Motor neuron (in vitro differentiated cells): Measurements from ENCODE around the gene DHRS12. TPM values are rescaled to one million over a fixed set of nuclear protein-coding genes. Genes with fewer than 3 reads are reported as not detected.
A peak's percentile ranks its signal among the peaks of the same experiment; 100 is the strongest.

Experiments used
- ATAC-seq, 8 experiments: fragments of 200-7000 bp; cut with Tn5 transposase; replicated peaks in 6 of 8; 2 replicates each; pipeline ENCODE4 v1.8.0; 2021; ENCODE audit warnings: mild to moderate bottlenecking in 8 of 8, moderate library complexity in 8 of 8
- H3K27ac ChIP-seq, 2 donors: fragments of 250-450 bp; sonication (Bioruptor Pico); 2 replicates each; pipeline ENCODE4 v1.9.0; 2021; ENCODE audit warnings: antibody characterized with exemption in 2 of 2, mild to moderate bottlenecking in 2 of 2, moderate library complexity in 1 of 2
- H3K4me1 ChIP-seq, 2 donors: fragments of 250-450 bp; sonication (Bioruptor Pico); replicated peaks in 1 of 2; 2 replicates each; pipeline ENCODE4 v1.6.1; 2021; ENCODE audit warnings: antibody characterized with exemption in 2 of 2, mild to moderate bottlenecking in 2 of 2, moderate library complexity in 1 of 2
- H3K4me3 ChIP-seq, 5 donors: fragments of 250-450 bp; sonication (Bioruptor Pico); 2 replicates each; pipeline ENCODE4 v1.9.0; 2021; ENCODE audit warnings: antibody characterized with exemption in 5 of 5, mild to moderate bottlenecking in 5 of 5, moderate library complexity in 4 of 5
- WGBS, 10 experiments: fragments of 450-650 bp; shearing (Covaris generic); methylation state at CpG; one replicate each; pipeline ENCODE4 v1.0.0; 2022; 5-methylcytosine and 5-hydroxymethylcytosine counted together
- in situ Hi-C, 9 experiments: fragments of 400-800 bp; cut with MboI; loops; one replicate each; pipeline ENCODE4 v1.15.0; 2021; ENCODE audit warnings: low sequenced_read_pairs in 9 of 9, low pct_unique_long_range_greater_than_20kb in 2 of 9; ENCODE audit not compliant: unreplicated experiment in 9 of 9
- total RNA-seq, 8 experiments: library from RNA; unstranded; fragments of 300-600 nt; gene quantifications; 2 replicates each; pipeline versions ENCODE4 v1.2.3 to v1.2.4, GENCODE V29; 2022

Gene DHRS12
- total RNA-seq, 8 experiments from 2014 or later, result 3.5 to 8.9 (median 5.2) TPM

DNA sequence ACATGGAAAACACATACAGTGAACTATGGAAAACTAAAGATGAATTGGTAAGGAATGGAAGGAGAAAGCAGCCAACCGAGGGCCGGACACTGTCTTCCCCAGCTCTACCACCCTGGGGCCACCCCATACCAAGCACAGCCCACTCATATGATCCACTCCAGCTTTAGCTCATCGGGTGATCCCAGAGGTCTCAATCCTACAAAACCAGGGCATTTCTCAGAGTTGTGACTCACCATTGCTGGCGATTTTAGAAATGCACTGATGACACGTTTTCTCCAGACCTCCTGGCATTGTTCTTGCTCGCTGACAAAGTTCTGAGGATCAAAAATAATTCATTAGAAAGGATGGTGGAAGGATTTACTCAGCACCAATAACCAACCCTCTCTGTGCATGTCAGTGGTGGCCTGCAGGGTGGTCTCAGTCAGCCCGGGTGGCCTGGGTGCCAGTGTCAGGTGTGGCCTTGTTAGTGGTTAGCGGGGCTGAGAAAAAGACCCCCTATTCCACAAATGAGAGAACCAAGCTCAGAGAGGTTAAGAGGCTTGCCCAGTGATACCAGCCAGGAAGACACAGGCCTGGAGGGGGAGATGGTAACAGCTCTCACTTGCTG lies 34.4 kb upstream of the DHRS12 start:
- peak in 4 of 8 experiments; percentile 19 to 78 (median 24) for ATAC-seq
- in situ Hi-C loops, result loop anchor here in 1 of 9 experiments (25.0 kb wide), 1 partner anchor 274 kb away; no protein-coding TSS in a partner anchor
- no peak overlapping the region for H3K4me3 ChIP-seq
- WGBS, 10 experiments, result 5 to 93% (median 89%) methylated on average over 2 to 6 of the region's 8 CpGs; no CpG with 5 or more reads in 4 of the 10 experiments
- H3K4me1 ChIP-seq, result no peaks in the 10 kb centered on the region
- no peak overlapping the region for H3K27ac ChIP-seq

DNA sequence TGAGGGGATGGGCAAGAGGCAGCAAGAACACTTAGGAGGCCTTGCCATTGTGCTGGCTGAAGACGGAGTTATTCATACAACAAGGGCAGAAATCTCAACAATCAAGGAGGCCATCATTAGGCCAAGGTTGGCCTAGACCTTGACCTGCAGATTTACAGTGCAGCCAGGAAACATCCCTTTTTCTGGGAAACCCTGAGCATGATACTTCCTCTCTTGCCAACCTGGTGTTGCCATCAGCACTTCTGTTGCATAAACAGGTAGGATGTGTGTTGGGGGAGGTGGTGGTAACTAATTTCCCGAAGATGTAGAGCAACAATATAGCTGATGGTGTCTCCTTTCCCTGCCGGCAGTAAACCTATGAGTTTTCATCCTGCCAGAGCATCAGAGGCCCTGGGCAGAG lies 33.1 kb upstream of the DHRS12 start:
- no peak for ATAC-seq
- Histone ChIP-seq H3K4me3 (no peak overlapping the region), H3K4me1 (no peaks in the 10 kb centered on the region), H3K27ac (no peak overlapping the region)
- 25 to 100% (median 85%) methylated on average over 1 to 2 of the region's 3 CpGs; no CpG with 5 or more reads in 2 of the 10 experiments for WGBS, 10 experiments
- in situ Hi-C loops, result loop anchor here in 1 of 9 experiments (25.0 kb wide), 1 partner anchor 275 kb away; no protein-coding TSS in a partner anchor

DNA sequence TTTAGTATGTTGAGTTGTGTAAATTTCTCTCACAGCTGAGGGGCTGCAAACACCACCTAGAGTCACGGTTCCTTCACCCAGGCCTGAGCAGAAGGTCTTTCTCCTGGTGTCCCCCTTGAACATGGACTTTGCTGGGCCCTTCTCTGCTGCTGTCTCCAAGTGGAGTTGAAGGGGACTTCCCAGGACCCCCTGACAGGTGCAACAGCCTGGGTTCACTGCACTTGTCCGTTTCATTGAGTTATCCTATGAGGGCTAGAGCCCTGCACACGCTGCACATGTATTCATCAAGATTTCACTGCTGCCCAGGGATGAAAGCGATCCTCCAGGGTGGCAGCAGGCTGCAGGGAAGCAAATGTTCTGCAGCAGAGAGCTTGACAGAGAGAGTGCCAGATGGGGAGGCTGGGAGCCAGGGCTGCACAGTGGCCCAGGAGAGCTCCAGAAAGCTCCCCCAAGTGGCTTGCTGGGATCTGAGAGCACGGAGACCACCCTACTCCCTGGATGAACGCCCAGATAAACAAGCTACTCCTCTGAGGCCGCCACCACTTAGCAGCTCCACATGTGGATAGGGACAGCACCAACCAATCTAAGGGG lies 30.7 kb upstream of the DHRS12 start:
- no peaks in the 10 kb centered on the region for H3K4me1 ChIP-seq
- in situ Hi-C loops, result loop anchor here in 1 of 9 experiments (25.0 kb wide), 1 partner anchor 278 kb away; no protein-coding TSS in a partner anchor
- H3K27ac ChIP-seq, result no peak overlapping the region
- H3K4me3 ChIP-seq, result no peak overlapping the region
- ATAC-seq, result peak in 2 of 8 experiments; percentile 38 to 39
- WGBS, 10 experiments, result 8 to 100% (median 84%) methylated on average over 1 to 6 of the region's 7 CpGs; no CpG with 5 or more reads in 2 of the 10 experiments

GRCh38 chr13:51833980-51834379 lies 30.0 kb upstream of the DHRS12 start:
- 20 to 86% (median 79%) methylated on average over 1 to 10 of the region's 10 CpGs; no CpG with 5 or more reads in 2 of the 10 experiments for WGBS, 10 experiments
- Histone ChIP-seq H3K27ac (no peak overlapping the region), H3K4me3 (no peak overlapping the region), H3K4me1 (no peaks in the 10 kb centered on the region)
- in situ Hi-C loops, result loop anchor here in 1 of 9 experiments (25.0 kb wide), 1 partner anchor 278 kb away; no protein-coding TSS in a partner anchor
- ATAC-seq, result no peak

- peak in 4 of 8 experiments; percentile 39 to 90 (median 65) for ATAC-seq
- 25 to 100% (median 71%) methylated on average over 1 to 5 of the region's 6 CpGs; no CpG with 5 or more reads in 3 of the 10 experiments for WGBS, 10 experiments
- Histone ChIP-seq H3K4me1 (no peaks in the 10 kb centered on the region), H3K4me3 (no peak overlapping the region), H3K27ac (no peak overlapping the region)
- in situ Hi-C loops, result loop anchor here in 1 of 9 experiments (25.0 kb wide), 1 partner anchor 280 kb away; no protein-coding TSS in a partner anchor
Observed at GRCh38 chr13:51832471-51833152, 28.6 kb upstream of the DHRS12 start.

DNA sequence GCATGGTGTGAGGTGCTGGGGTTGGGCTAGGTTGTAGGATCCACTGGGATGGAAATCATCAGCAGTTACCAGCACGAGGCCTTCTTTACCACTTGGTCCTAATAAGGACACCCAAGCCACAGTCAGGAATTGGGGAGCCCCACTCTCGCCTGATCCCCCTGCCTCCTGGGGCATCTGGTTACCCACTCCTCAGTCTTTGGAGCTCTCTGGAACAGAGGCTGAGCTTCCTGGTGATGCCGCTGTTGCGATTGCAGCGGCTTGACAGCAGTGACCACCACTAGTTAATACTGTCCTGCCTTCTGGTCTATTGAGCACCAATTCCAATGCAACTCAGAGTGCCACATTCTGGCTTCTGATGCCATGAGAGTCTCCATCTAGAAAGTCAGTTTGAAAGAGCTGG lies 27.6 kb upstream of the DHRS12 start:
- Histone ChIP-seq H3K27ac (no peak overlapping the region), H3K4me1 (no peaks in the 10 kb centered on the region), H3K4me3 (no peak overlapping the region)
- in situ Hi-C loops, result loop anchor here in 1 of 9 experiments (25.0 kb wide), 1 partner anchor 281 kb away; no protein-coding TSS in a partner anchor
- no peak for ATAC-seq
- WGBS, 10 experiments, result 62 to 93% (median 80%) methylated on average over 1 to 4 of the region's 5 CpGs; no CpG with 5 or more reads in 5 of the 10 experiments

DNA sequence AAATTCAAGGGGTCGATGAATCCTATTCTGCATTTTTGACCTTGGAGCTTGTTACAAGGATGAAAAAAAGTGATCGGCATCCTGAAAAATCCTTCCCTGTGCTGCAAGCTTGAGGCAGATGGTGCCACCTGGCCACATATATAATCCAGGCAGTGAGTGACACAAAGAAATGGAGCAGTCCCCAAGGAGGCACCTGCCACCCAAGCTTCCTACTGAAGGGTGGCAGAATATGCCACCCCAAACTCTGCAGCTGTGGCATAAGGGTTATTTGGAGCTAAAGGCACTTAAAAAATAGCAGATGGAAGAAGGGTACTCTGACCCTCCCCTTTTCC lies 25.6 kb upstream of the DHRS12 start:
- Histone ChIP-seq H3K4me1 (peaks cover 0 to 2% of the 10 kb centered on the region in 2 donors), H3K4me3 (no peak overlapping the region), H3K27ac (no peak overlapping the region)
- in situ Hi-C loops, result loop anchor here in 2 of 9 experiments (10.0 to 25.0 kb wide), 2 partner anchors 283 to 305 kb away; no protein-coding TSS in a partner anchor
- WGBS, 10 experiments, result 67 to 100% (median 92%) methylated on average over 1 to 2 of the region's 2 CpGs
- ATAC-seq, result no peak

DNA sequence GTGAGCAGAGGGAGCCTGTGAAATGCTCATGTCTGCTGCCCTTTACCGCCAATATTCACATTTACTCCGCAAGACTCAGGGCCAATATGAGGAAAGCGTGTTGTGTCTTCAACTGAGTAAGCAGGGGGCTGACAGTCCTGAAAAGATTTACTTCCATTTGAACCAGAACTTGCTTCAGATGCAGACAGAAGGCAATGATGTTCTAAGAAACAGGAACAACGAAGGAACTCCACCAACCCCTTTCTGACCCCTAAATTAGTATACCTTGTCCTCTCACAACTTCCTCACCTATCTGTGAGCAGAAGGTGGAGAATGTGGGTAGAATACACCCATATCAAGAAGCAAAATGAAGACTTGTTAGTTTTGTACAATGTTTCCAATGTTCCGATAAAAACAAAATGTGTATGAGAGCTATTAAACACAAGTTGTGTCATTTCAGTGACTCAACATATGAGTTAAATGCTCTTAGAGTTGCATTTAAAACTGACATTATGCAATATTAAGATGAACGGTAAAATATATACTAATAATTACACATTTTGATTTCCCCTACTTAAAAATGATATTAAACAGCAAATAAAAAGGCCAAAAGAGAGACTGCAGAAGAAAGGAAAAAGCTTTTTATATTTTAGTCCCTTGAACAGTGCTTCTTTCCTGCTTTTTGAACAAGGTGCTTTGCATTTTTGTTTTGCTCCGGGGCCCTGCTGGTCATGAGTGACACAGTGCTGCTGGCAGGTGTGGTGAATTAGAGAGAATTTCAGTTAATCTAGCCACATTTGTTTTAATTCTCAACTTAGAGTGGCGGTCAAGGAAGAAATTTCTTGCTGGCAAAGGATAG lies 25.0 kb upstream of the DHRS12 start:
- no peak for ATAC-seq
- 60 to 93% (median 85%) methylated on average over 2 to 8 of the region's 8 CpGs for WGBS, 10 experiments
- Histone ChIP-seq H3K4me1 (peaks cover 0 to 2% of the 10 kb centered on the region in 2 donors), H3K27ac (no peak overlapping the region), H3K4me3 (no peak overlapping the region)
- in situ Hi-C loops, result loop anchor here in 2 of 9 experiments (10.0 to 25.0 kb wide), 2 partner anchors 283 to 306 kb away; no protein-coding TSS in a partner anchor

DNA sequence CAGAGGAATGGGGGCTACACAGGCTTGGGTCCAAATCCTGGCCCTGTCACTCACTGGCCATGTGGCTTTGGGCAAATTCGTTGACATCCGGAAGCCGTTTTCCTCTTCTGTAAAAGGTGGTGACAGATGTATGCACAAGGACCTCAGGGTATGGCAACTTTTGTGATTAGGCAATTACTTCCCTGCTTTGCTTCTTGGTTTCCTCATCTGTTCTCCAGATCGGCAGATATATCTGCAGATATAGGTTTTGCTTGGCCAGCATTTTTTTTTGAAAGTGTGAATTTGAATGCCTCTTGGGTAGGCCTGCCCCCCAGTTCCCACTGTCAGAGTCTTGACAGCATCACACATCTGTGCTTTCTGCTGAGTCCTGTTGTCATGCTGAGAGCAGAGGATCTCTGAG lies 23.3 kb upstream of the DHRS12 start:
- Histone ChIP-seq H3K4me3 (no peak overlapping the region), H3K4me1 (peaks cover 0 to 2% of the 10 kb centered on the region in 2 donors), H3K27ac (no peak overlapping the region)
- no peak for ATAC-seq
- in situ Hi-C loops, result loop anchor here in 2 of 9 experiments (10.0 to 25.0 kb wide), 2 partner anchors 285 to 308 kb away; no protein-coding TSS in a partner anchor
- WGBS, 10 experiments, result 11 to 100% (median 82%) methylated on average over 1 to 4 of the region's 4 CpGs; no CpG with 5 or more reads in 3 of the 10 experiments

GRCh38 chr13:51826606-51827005 lies 22.6 kb upstream of the DHRS12 start:
- ATAC-seq, result peak in 1 of 8 experiments; percentile 46
- Histone ChIP-seq H3K4me1 (peaks cover 0 to 2% of the 10 kb centered on the region in 2 donors), H3K4me3 (no peak overlapping the region), H3K27ac (no peak overlapping the region)
- in situ Hi-C loops, result loop anchor here in 2 of 9 experiments (10.0 to 25.0 kb wide), 2 partner anchors 286 to 308 kb away; no protein-coding TSS in a partner anchor
- WGBS, 10 experiments, result 0 to 100% (median 76%) methylated on average over 1 to 6 of the region's 7 CpGs; no CpG with 5 or more reads in 3 of the 10 experiments

GRCh38 chr13:51825681-51826254 lies 21.8 kb upstream of the DHRS12 start:
- Histone ChIP-seq H3K4me1 (peaks cover 0 to 2% of the 10 kb centered on the region in 2 donors), H3K4me3 (no peak overlapping the region), H3K27ac (no peak overlapping the region)
- WGBS, 10 experiments, result 50 to 100% (median 81%) methylated on average over 1 to 8 of the region's 10 CpGs; no CpG with 5 or more reads in 1 of the 10 experiments
- no peak for ATAC-seq
- in situ Hi-C loops, result loop anchor here in 2 of 9 experiments (10.0 to 25.0 kb wide), 2 partner anchors 287 to 309 kb away; no protein-coding TSS in a partner anchor
